Stimulated activated effector memory CD8-positive, alpha-beta T cell treated with anti-CD3 and anti-CD28 coated beads, Interleukin-12 subunit alpha, Interleukin-12 subunit beta, amount 100 ng/mL, for 72 hours (primary cell): ENCODE measurements around the gene MAP6.

Source experiments
- ATAC-seq: fragments of 150-1000 bp; cut with Tn5 transposase; 2 replicates; pipeline ENCODE4 v1.10.0; 2021
- DNase-seq, 2 donors: peaks; one replicate each; pipeline ENCODE4 v3.0.0; 2021 to 2022; ENCODE audit warnings: low spot score in 2 of 2
- H3K27ac Mint-ChIP-seq: one replicate; pipeline ENCODE4 v1.8.0; 2022; ENCODE audit warnings: mild to moderate bottlenecking, mixed read lengths
- H3K36me3 Mint-ChIP-seq: one replicate; pipeline ENCODE4 v1.8.0; 2022; ENCODE audit warnings: mild to moderate bottlenecking, mixed read lengths
- H3K4me1 Mint-ChIP-seq: one replicate; pipeline ENCODE4 v1.8.0; 2022; ENCODE audit warnings: mixed read lengths
- H3K4me3 Mint-ChIP-seq: one replicate; pipeline ENCODE4 v1.8.0; 2022; ENCODE audit warnings: mild to moderate bottlenecking, mixed read lengths
- H3K9me3 Mint-ChIP-seq: one replicate; pipeline ENCODE4 v1.8.0; 2022; ENCODE audit warnings: mixed read lengths

MAP6 gene

GRCh38 chr11:75678620-75679259 is 9.9 kb upstream of the MAP6 start:
- Mint-ChIP-seq H3K36me3 (no peaks in the 10 kb centered on the region), H3K4me1 (no peaks in the 10 kb centered on the region)

GRCh38 chr11:75677909-75678308 is 9.1 kb upstream of the MAP6 start:
- no peaks in the 10 kb centered on the region for H3K36me3 Mint-ChIP-seq
- DNase-seq (no peak), ATAC-seq (no peak)
- no peaks in the 10 kb centered on the region for H3K9me3 Mint-ChIP-seq
- H3K4me1 Mint-ChIP-seq: no peaks in the 10 kb centered on the region
- no peak overlapping the region for H3K4me3 Mint-ChIP-seq
- no peak overlapping the region for H3K27ac Mint-ChIP-seq

More at GRCh38 chr11:75678620-75679259, 9.9 kb upstream of the MAP6 start:
- DNase-seq (no peak), ATAC-seq (no peak)
- H3K9me3 Mint-ChIP-seq: no peaks in the 10 kb centered on the region
- H3K27ac Mint-ChIP-seq: no peak overlapping the region
- H3K4me3 Mint-ChIP-seq: no peak overlapping the region

- ATAC-seq (no peak), DNase-seq (no peak)
- Mint-ChIP-seq H3K4me3 (no peak overlapping the region), H3K27ac (no peak overlapping the region), H3K4me1 (no peaks in the 10 kb centered on the region), H3K9me3 (no peaks in the 10 kb centered on the region), H3K36me3 (no peaks in the 10 kb centered on the region)
Observed at GRCh38 chr11:75677275-75677674, 8.4 kb upstream of the MAP6 start.

DNA sequence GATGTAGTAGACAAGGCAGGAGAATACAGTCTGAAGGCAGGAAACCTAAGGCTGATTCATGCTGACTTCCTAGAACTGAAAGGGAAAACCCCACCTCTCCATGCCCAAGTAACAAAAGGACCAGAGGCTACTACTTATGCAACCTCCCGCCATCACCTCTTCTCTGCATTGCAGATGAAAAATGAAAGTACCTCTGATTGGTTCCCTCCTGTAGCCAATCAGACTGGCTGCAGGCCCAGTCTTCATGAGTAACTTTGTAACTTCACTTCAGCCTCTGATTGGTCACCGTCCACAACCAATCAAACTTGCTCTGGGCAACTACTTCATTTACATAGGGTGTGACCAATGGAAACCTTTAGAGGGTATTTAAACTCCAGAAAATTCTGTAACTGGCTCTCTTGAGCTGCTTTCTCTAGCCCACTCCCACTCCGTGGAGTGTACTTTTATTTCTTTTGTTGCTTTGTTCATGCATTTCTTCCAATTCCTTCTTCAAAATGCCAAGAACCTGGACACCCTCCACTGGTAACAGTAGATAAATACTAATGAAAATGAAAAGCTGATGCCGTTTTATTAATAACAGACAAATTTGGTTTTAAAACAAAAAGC is 5.2 kb upstream of the MAP6 start:
- Mint-ChIP-seq H3K27ac (no peak overlapping the region), H3K36me3 (no peaks in the 10 kb centered on the region), H3K9me3 (no peaks in the 10 kb centered on the region), H3K4me3 (no peak overlapping the region), H3K4me1 (peaks cover 6% of the 10 kb centered on the region)
- DNase-seq: peak in 1 of 2 donors; percentile 70
- ATAC-seq: peak; percentile 96

GRCh38 chr11:75667831-75668450 is 897 bp downstream of the MAP6 start:
- H3K27ac Mint-ChIP-seq: no peak overlapping the region
- peaks cover 20% of the 10 kb centered on the region for H3K4me1 Mint-ChIP-seq
- ATAC-seq (peak; percentile 50), DNase-seq (peak in 1 of 2 donors; percentile 63)
- peak overlapping the region; percentile 79 for H3K4me3 Mint-ChIP-seq
- H3K36me3 Mint-ChIP-seq: no peaks in the 10 kb centered on the region
- H3K9me3 Mint-ChIP-seq: no peaks in the 10 kb centered on the region

DNA sequence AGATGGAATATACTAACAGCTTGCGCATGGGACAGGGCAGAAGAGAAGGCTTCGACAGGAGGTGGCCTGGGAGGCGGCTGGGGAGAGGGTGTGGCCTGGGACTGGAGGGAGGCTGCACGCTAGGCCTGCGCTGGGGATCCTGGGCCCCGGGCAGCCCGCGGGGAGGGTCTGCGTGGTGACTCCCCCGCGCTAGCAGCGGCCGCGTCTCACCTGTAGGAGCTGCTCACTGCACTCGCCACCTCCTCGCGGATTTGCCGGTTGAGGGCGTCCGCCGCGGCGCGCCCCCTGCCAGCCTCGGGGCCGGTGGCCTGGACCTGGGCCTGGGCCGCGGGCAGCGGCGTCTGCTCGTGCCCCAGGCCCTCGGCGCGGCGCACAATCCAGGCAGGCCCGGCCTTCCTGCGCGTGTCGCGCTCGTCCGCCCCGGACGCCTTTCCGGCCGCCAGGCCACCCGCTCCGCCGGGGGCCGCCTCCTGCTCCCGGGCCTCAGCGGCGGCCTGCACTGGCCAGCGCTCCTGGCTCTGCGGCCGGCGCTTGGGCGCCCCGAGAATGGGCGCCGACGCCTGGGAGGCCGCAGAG is 1.5 kb downstream of the MAP6 start:
- H3K36me3 Mint-ChIP-seq: no peaks in the 10 kb centered on the region
- H3K27ac Mint-ChIP-seq: no peak overlapping the region
- peak overlapping the region; percentile 65 for H3K4me3 Mint-ChIP-seq
- DNase-seq: no peak
- ATAC-seq: peak; percentile 52
- H3K4me1 Mint-ChIP-seq: peaks cover 20% of the 10 kb centered on the region
- H3K9me3 Mint-ChIP-seq: no peaks in the 10 kb centered on the region

GRCh38 chr11:75665990-75666389 is 2.8 kb downstream of the MAP6 start:
- ATAC-seq (no peak), DNase-seq (no peak)
- Mint-ChIP-seq H3K36me3 (no peaks in the 10 kb centered on the region), H3K4me1 (peaks cover 20% of the 10 kb centered on the region), H3K9me3 (no peaks in the 10 kb centered on the region), H3K27ac (no peak overlapping the region), H3K4me3 (no peak overlapping the region)

DNA sequence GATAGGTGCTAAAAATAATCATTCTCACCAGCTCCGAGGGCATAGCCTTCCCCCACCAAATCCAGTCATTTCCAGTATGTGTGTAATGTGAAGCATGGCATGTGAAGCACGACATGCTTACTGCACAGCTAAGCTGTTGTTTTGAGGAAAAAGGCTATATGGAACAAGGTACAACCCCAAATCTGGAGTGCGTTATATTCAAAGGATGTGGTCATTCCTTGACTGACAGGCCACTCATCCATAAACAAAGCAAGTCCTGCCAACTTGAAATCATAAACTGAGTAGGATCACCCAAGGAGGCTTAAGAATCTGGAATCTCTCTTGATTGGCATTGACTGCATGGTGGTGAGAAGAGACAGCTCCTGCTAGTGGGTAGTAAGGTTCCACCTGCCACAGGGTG is 3.7 kb downstream of the MAP6 start:
- DNase-seq (no peak), ATAC-seq (no peak)
- peaks cover 20% of the 10 kb centered on the region for H3K4me1 Mint-ChIP-seq
- H3K4me3 Mint-ChIP-seq: no peak overlapping the region
- H3K27ac Mint-ChIP-seq: no peak overlapping the region
- no peaks in the 10 kb centered on the region for H3K36me3 Mint-ChIP-seq
- H3K9me3 Mint-ChIP-seq: no peaks in the 10 kb centered on the region

- Mint-ChIP-seq H3K36me3 (no peaks in the 10 kb centered on the region), H3K9me3 (no peaks in the 10 kb centered on the region), H3K27ac (no peak overlapping the region), H3K4me3 (no peak overlapping the region), H3K4me1 (peaks cover 15% of the 10 kb centered on the region)
- DNase-seq (no peak), ATAC-seq (no peak)
Observed at GRCh38 chr11:75664389-75664788, 4.4 kb downstream of the MAP6 start.

GRCh38 chr11:75663808-75664207 is 5.0 kb downstream of the MAP6 start:
- no peaks in the 10 kb centered on the region for H3K9me3 Mint-ChIP-seq
- no peaks in the 10 kb centered on the region for H3K36me3 Mint-ChIP-seq
- ATAC-seq: no peak
- H3K4me1 Mint-ChIP-seq: peaks cover 14% of the 10 kb centered on the region
- H3K4me3 Mint-ChIP-seq: no peak overlapping the region
- no peak overlapping the region for H3K27ac Mint-ChIP-seq
- no peak for DNase-seq

DNA sequence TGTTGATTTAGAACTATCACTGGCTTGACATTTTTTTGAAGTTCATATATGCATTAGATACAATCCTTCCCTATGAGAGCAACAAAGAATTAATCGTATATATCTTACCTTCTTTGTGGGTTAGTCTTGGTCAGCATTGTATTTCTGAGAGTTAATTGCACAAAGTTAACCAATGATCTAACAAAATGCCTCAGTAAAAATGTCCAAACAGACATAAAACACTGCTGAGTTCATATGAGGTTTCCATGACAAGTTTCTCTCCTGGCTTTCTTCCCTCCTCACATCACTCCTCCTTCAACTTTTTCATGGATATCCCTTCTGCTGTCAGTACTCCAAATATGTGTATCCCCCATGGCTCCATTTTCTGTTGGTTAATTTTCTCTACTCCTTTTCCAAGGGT is 9.0 kb downstream of the MAP6 start:
- Mint-ChIP-seq H3K9me3 (no peaks in the 10 kb centered on the region), H3K4me3 (no peak overlapping the region), H3K36me3 (no peaks in the 10 kb centered on the region), H3K27ac (no peak overlapping the region), H3K4me1 (peaks cover 5% of the 10 kb centered on the region)
- ATAC-seq (no peak), DNase-seq (no peak)

GRCh38 chr11:75656044-75656727 is 12.7 kb downstream of the MAP6 start:
- Mint-ChIP-seq H3K36me3 (no peaks in the 10 kb centered on the region), H3K27ac (no peak overlapping the region), H3K4me1 (peaks cover 12% of the 10 kb centered on the region), H3K9me3 (no peaks in the 10 kb centered on the region), H3K4me3 (no peak overlapping the region)
- ATAC-seq (no peak), DNase-seq (no peak)

DNA sequence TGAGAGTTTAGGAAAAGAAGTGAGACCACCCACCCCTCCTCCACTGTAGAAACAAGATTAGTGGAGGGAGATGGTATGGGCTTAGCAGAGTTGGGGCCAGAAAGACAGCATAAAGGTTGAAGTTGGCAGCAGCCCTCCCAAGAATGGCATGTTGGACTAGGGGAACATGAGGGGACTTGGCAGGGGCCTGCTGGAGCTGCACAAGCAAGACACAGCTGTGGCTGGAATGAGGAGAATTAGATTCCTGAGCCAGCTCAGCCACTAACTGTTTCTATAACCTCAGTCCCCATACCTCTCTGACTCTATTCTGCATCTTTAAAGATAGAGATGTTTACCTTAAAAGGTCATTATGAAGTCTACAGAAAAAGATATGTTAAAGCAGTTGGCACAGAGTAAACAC is 13.2 kb downstream of the MAP6 start:
- ATAC-seq (no peak), DNase-seq (no peak)
- H3K9me3 Mint-ChIP-seq: no peaks in the 10 kb centered on the region
- H3K36me3 Mint-ChIP-seq: no peaks in the 10 kb centered on the region
- no peak overlapping the region for H3K4me3 Mint-ChIP-seq
- H3K27ac Mint-ChIP-seq: no peak overlapping the region
- H3K4me1 Mint-ChIP-seq: peaks cover 12% of the 10 kb centered on the region

GRCh38 chr11:75654314-75654713 is 14.5 kb downstream of the MAP6 start:
- H3K36me3 Mint-ChIP-seq: no peaks in the 10 kb centered on the region
- DNase-seq (no peak), ATAC-seq (peak; percentile 99)
- no peak overlapping the region for H3K27ac Mint-ChIP-seq
- H3K4me3 Mint-ChIP-seq: no peak overlapping the region
- no peaks in the 10 kb centered on the region for H3K9me3 Mint-ChIP-seq
- H3K4me1 Mint-ChIP-seq: peaks cover 12% of the 10 kb centered on the region

GRCh38 chr11:75653532-75653931 is 15.3 kb downstream of the MAP6 start:
- H3K9me3 Mint-ChIP-seq: no peaks in the 10 kb centered on the region
- ATAC-seq (no peak), DNase-seq (no peak)
- no peak overlapping the region for H3K27ac Mint-ChIP-seq
- H3K4me1 Mint-ChIP-seq: peaks cover 12% of the 10 kb centered on the region
- no peak overlapping the region for H3K4me3 Mint-ChIP-seq
- no peaks in the 10 kb centered on the region for H3K36me3 Mint-ChIP-seq
